HepG2 (cell line): ENCODE measurements around the gene MYO5A. TPM values are rescaled to one million over a fixed set of nuclear protein-coding genes. Genes with fewer than 3 reads are reported as not detected.

Experiments used
- ATAC-seq: fragments of 200-7000 bp; cut with Tn5 transposase; 3 replicates; pipeline ENCODE4 v1.9.1; 2020; ENCODE audit warnings: mild to moderate bottlenecking, moderate library complexity
- BruUV-seq: library from RNA; stranded (reverse); fragments of 400-500 nt; replicated peaks from 2 replicates; lab custom pipeline; 2021; lab: Mats Ljungman, UMichigan
- CTCF ChIA-PET: fragments of 300-600 bp; formaldehyde crosslinking; extraction: SDS; loops from one replicate; lab custom pipeline; 2021; ENCODE audit warnings: low total read pairs, inconsistent platforms, low intra/inter-chr PET ratio; lab: Yijun Ruan, JAX
- POLR2A ChIA-PET: fragments of 350-600 bp; sonication (Branson Sonifier 250); formaldehyde crosslinking; loops from one replicate; lab custom pipeline; 2020; ENCODE audit warnings: antibody characterized with exemption, inconsistent platforms; lab: Yijun Ruan, JAX
- DNase-seq: peaks from one replicate; pipeline ENCODE4 v3.0.0-alpha.2; 2015; ENCODE audit warnings: low spot score
- FAIRE-seq: peaks from 3 replicates; lab custom pipeline; 2011; peaks lifted over from hg19 to GRCh38; lab: Jason Lieb, UNC
- H2AFZ ChIP-seq: one replicate; pipeline ENCODE4 v1.6.1; 2011; ENCODE audit warnings: low read length, inconsistent platforms
- H3K27ac ChIP-seq: fragments of 300-600 bp; 3 replicates; pipeline ENCODE4 v1.8.0; 2011; ENCODE audit warnings: mixed run types, mild to moderate bottlenecking, mixed read lengths, low read length, inconsistent platforms; ENCODE audit not compliant: insufficient read depth; ENCODE audit errors: extremely low read length
- H3K27me3 ChIP-seq, 2 experiments: fragments of 200-600 bp in 1 of 2; 2 replicates in 1 of 2; 3 replicates in 1 of 2; pipeline versions ENCODE4 v1.6.0 to v1.8.0; 2011; ENCODE audit warnings: low read length in 2 of 2, mild to moderate bottlenecking in 2 of 2, moderate library complexity in 2 of 2, inconsistent platforms in 1 of 2; ENCODE audit not compliant: insufficient read depth in 2 of 2, control insufficient read depth in 1 of 2
- H3K36me3 ChIP-seq, 2 experiments: fragments of 200-600 bp in 1 of 2; replicated peaks in 1 of 2; 2 replicates in 1 of 2; 3 replicates in 1 of 2; pipeline versions ENCODE4 v1.5.1 to v1.8.0; 2011; ENCODE audit warnings: low read length in 2 of 2, inconsistent platforms in 1 of 2; ENCODE audit not compliant: insufficient read depth in 2 of 2, control insufficient read depth in 1 of 2
- H3K4me1 ChIP-seq: 2 replicates; pipeline ENCODE4 v1.5.1; 2012; ENCODE audit warnings: low read length, inconsistent platforms; ENCODE audit not compliant: insufficient read depth
- H3K4me2 ChIP-seq: 2 replicates; pipeline ENCODE4 v1.6.0; 2011; ENCODE audit warnings: low read depth, low read length, inconsistent platforms
- H3K4me3 ChIP-seq, 3 experiments: fragments of 200-600 bp in 1 of 3; sonication (generic), shearing (Covaris generic) in 1 of 3; replicated peaks in 1 of 3; 2 replicates each; pipeline ENCODE4 v1.5.1; 2011 to 2016; ENCODE audit warnings: low read length in 3 of 3, inconsistent platforms in 2 of 3, low read depth in 2 of 3, mild to moderate bottlenecking in 2 of 3, control low read depth in 1 of 3, mixed read lengths in 1 of 3; ENCODE audit not compliant: insufficient read depth in 1 of 3
- H3K79me2 ChIP-seq: one replicate; pipeline ENCODE4 v1.6.1; 2011; ENCODE audit warnings: low read length, inconsistent platforms; ENCODE audit not compliant: insufficient read depth
- H3K9ac ChIP-seq: 2 replicates; pipeline ENCODE4 v1.6.0; 2011; ENCODE audit warnings: mild to moderate bottlenecking, low read depth, low read length, inconsistent platforms; ENCODE audit not compliant: insufficient read depth
- H3K9me3 ChIP-seq: 2 replicates; pipeline ENCODE4 v1.5.1; 2012; ENCODE audit warnings: mild to moderate bottlenecking, low read length
- H4K20me1 ChIP-seq: 2 replicates; pipeline ENCODE4 v1.6.0; 2011; ENCODE audit warnings: inconsistent platforms, mild to moderate bottlenecking, low read length, moderate library complexity; ENCODE audit not compliant: insufficient read depth
- ATAD3A ChIP-seq: sonication (generic); formaldehyde crosslinking; IDR thresholded peaks from 2 replicates; pipeline ENCODE4 v1.4.0; 2020; ENCODE audit warnings: missing genetic modification reagents
- ATF7 ChIP-seq, 2 experiments: fragments of 450-650 bp in 1 of 2; sonication (generic) in 1 of 2; formaldehyde crosslinking in 1 of 2; IDR thresholded peaks; 2 replicates each; pipeline versions ENCODE4 v1.4.0 to v1.6.1; 2016 to 2020; ENCODE audit warnings: antibody characterized with exemption in 1 of 2, mild to moderate bottlenecking in 1 of 2, missing genetic modification reagents in 1 of 2
- ATF7-NPFF ChIP-seq: sonication (generic); formaldehyde crosslinking; IDR thresholded peaks from 2 replicates; pipeline ENCODE4 v1.8.1; 2023; ENCODE audit warnings: mild to moderate bottlenecking, low read depth, missing genetic modification reagents, moderate library complexity
- DNMT1 ChIP-seq: sonication (generic); formaldehyde crosslinking; IDR thresholded peaks from 2 replicates; pipeline ENCODE4 v1.5.1; 2020; ENCODE audit warnings: mild to moderate bottlenecking, missing genetic modification reagents
- FOXA3 ChIP-seq: IDR thresholded peaks from 2 replicates; pipeline ENCODE4 v1.6.1; 2016; ENCODE audit warnings: missing genetic modification reagents, missing compliant biosample characterization
- GATAD1 ChIP-seq: IDR thresholded peaks from 2 replicates; pipeline ENCODE4 v1.6.1; 2016; ENCODE audit warnings: missing genetic modification reagents, missing compliant biosample characterization
- KMT2B ChIP-seq: IDR thresholded peaks from 2 replicates; pipeline ENCODE4 v1.6.1; 2016; ENCODE audit warnings: missing genetic modification reagents, missing compliant biosample characterization
- MIXL1 ChIP-seq: IDR thresholded peaks from 2 replicates; pipeline ENCODE4 v1.6.1; 2016
- MTF1 ChIP-seq: sonication (generic); formaldehyde crosslinking; IDR thresholded peaks from 2 replicates; pipeline ENCODE4 v1.5.0; 2020; ENCODE audit warnings: missing genetic modification reagents
- NBN ChIP-seq: fragments of 450-650 bp; conservative IDR thresholded peaks from 2 replicates; pipeline ENCODE4 v1.6.1; 2017
- NFE2L1 ChIP-seq: sonication (generic); formaldehyde crosslinking; IDR thresholded peaks from 2 replicates; pipeline ENCODE4 v1.4.0; 2020; ENCODE audit warnings: missing genetic modification reagents, mild to moderate bottlenecking, borderline replicate concordance
- PRMT3 ChIP-seq: sonication (generic); formaldehyde crosslinking; IDR thresholded peaks from 2 replicates; pipeline ENCODE4 v1.8.1; 2022; ENCODE audit warnings: low read depth, mild to moderate bottlenecking, moderate library complexity, missing genetic modification reagents, borderline replicate concordance
- RBFOX2 ChIP-seq: fragments of 200-400 bp; formaldehyde crosslinking; IDR thresholded peaks from 2 replicates; pipeline ENCODE4 v1.6.1; 2017; ENCODE audit warnings: low read depth, mild to moderate bottlenecking, low read length
- STAG1 ChIP-seq: sonication (generic); formaldehyde crosslinking; IDR thresholded peaks from 2 replicates; pipeline ENCODE4 v1.4.0; 2020; ENCODE audit warnings: missing genetic modification reagents
- TARDBP ChIP-seq: sonication (generic); formaldehyde crosslinking; IDR thresholded peaks from 2 replicates; pipeline ENCODE4 v1.8.0; 2022; ENCODE audit warnings: mild to moderate bottlenecking, missing genetic modification reagents
- TBX3 ChIP-seq: fragments of 450-650 bp; IDR thresholded peaks from 2 replicates; pipeline ENCODE4 v1.6.1; 2017; ENCODE audit warnings: antibody characterized with exemption, mild to moderate bottlenecking, inconsistent platforms, borderline replicate concordance
- TOE1 ChIP-seq: sonication (generic); formaldehyde crosslinking; IDR thresholded peaks from 2 replicates; pipeline ENCODE4 v1.4.0; 2020; ENCODE audit warnings: mild to moderate bottlenecking, missing genetic modification reagents
- ZBTB8A ChIP-seq: sonication (generic); formaldehyde crosslinking; IDR thresholded peaks from 2 replicates; pipeline ENCODE4 v1.4.0; 2020; ENCODE audit warnings: mild to moderate bottlenecking, low read depth, missing genetic modification reagents, borderline replicate concordance
- ZNF331 ChIP-seq: sonication (generic); formaldehyde crosslinking; IDR thresholded peaks from 2 replicates; pipeline ENCODE4 v1.4.0; 2020; ENCODE audit warnings: missing genetic modification reagents
- ZNF367 ChIP-seq: sonication (generic); formaldehyde crosslinking; IDR thresholded peaks from 2 replicates; pipeline ENCODE4 v1.4.0; 2020; ENCODE audit warnings: missing genetic modification reagents, borderline replicate concordance
- ZNF382 ChIP-seq: sonication (generic); formaldehyde crosslinking; IDR thresholded peaks from 2 replicates; pipeline ENCODE4 v1.5.0; 2020; ENCODE audit warnings: missing genetic modification reagents, mild to moderate bottlenecking, borderline replicate concordance
- ZNF782 ChIP-seq: sonication (generic); formaldehyde crosslinking; IDR thresholded peaks from 2 replicates; pipeline ENCODE4 v1.4.0; 2020; ENCODE audit warnings: missing genetic modification reagents, mild to moderate bottlenecking, borderline replicate concordance
- WGBS: methylation state at CpG from one replicate; pipeline ENCODE4 v1.1.6; 2017; ENCODE audit warnings: low lambda C conversion rate; 5-methylcytosine and 5-hydroxymethylcytosine counted together
- in situ Hi-C: cut with HindIII; loops from 2 replicates; pipeline ENCODE4 v1.10.0; 2017; ENCODE audit warnings: low pct_unique_long_range_greater_than_20kb; ENCODE audit not compliant: extremely low pct_ligation_motif_present
- intact Hi-C: fragments of 100-400 bp; cut with micrococcal nuclease; formaldehyde crosslinking; loops from one replicate; pipeline ENCODE4 v1.10.0; 2022; ENCODE audit not compliant: unreplicated experiment
- polyA plus RNA-seq, 8 experiments: library from polyadenylated mRNA; depleted of rRNA in 3 of 8; stranded (reverse) in 7 of 8; unstranded in 1 of 8; fragments of >200 nt; fragmentation: Illumina TruSeq in 4 of 8; extraction: Trizol in 4 of 8; gene quantifications; 2 replicates each; pipeline versions ENCODE4 v1.2.1 to v1.2.3, GENCODE V29; 2011 to 2016; ENCODE audit warnings: low read depth in 4 of 8, missing spikeins in 1 of 8, mixed read lengths in 1 of 8; ENCODE audit not compliant: insufficient read depth in 1 of 8
- total RNA-seq, 5 experiments: library from RNA; depleted of rRNA; stranded (reverse); fragments of >200 nt; fragmentation: Illumina TruSeq; extraction: Trizol; gene quantifications; 2 replicates each; pipeline ENCODE4 v1.2.3, GENCODE V29; 2016; ENCODE audit warnings: low read depth in 1 of 5
- TF ChIP-seq, protein P1 (sequence below): sonication (generic); formaldehyde crosslinking; IDR thresholded peaks from 2 replicates; pipeline ENCODE4 v1.5.0; 2020; ENCODE audit warnings: mild to moderate bottlenecking, missing genetic modification reagents, moderate library complexity
- TF ChIP-seq, protein P2 (sequence below): sonication (generic); IDR thresholded peaks from 2 replicates; pipeline ENCODE4 v1.6.1; 2016; ENCODE audit warnings: low read depth, borderline replicate concordance

The MYO5A gene
- total and polyA plus RNA-seq, 2 of the 13 experiments (the other 11 are each of a cell fraction or from before 2014, with no cell fraction given): 2.8 to 4.8 TPM

DNA sequence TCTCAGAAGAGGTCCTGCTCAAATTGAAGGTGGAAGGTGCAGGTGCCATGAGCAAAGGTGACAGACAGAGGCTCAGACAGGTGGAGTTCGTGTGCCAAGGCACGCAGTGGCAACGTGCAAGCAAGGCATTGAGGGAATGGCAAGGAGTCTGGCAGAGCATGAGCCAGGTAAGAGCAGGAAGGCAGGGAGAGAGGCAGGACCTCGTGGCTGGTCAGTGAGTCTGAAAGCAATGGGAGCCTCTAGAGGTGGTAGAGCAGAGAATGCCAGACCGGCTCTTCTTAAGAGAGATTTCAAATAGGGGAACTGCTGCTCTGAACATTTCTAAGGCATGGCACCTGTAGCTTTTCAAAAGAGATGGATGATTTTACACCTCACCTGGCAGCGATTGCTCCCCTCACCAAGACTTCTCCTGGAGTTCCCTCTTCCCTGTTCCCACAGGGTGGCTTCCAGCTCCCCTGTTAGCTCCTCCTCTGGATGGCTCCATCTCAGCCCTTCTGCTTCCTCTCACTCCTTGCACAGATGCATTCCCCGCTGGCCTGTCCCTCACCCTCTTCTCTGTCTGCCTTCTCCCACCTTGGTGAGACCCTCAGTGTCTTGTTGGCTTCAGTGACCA lies 235.8 kb downstream of the MYO5A start (continued):
- TF ChIP-seq TARDBP (CRISPR knock-in tag) (no peak), RBFOX2 (0 out of 2 replicates have a peak, but pooled peaks have one; percentile 28), TOE1 (no peak), STAG1 (CRISPR knock-in tag) (peak; percentile 35), ZNF367 (CRISPR knock-in tag) (no peak), ZBTB8A (no peak), GATAD1 (CRISPR knock-in tag) (no peak), ATF7 (IDR thresholded peaks at IDR 0.05) (no peak), ATF7 (CRISPR knock-in tag; IDR thresholded peaks at IDR 0.05) (no peak), FOXA3 (CRISPR knock-in tag) (no peak), DNMT1 (no peak), ATAD3A (CRISPR knock-in tag) (no peak), ZNF782 (no peak)
- TF ChIP-seq, protein P1, sequence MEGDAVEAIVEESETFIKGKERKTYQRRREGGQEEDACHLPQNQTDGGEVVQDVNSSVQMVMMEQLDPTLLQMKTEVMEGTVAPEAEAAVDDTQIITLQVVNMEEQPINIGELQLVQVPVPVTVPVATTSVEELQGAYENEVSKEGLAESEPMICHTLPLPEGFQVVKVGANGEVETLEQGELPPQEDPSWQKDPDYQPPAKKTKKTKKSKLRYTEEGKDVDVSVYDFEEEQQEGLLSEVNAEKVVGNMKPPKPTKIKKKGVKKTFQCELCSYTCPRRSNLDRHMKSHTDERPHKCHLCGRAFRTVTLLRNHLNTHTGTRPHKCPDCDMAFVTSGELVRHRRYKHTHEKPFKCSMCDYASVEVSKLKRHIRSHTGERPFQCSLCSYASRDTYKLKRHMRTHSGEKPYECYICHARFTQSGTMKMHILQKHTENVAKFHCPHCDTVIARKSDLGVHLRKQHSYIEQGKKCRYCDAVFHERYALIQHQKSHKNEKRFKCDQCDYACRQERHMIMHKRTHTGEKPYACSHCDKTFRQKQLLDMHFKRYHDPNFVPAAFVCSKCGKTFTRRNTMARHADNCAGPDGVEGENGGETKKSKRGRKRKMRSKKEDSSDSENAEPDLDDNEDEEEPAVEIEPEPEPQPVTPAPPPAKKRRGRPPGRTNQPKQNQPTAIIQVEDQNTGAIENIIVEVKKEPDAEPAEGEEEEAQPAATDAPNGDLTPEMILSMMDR: peak; percentile 34

DNA sequence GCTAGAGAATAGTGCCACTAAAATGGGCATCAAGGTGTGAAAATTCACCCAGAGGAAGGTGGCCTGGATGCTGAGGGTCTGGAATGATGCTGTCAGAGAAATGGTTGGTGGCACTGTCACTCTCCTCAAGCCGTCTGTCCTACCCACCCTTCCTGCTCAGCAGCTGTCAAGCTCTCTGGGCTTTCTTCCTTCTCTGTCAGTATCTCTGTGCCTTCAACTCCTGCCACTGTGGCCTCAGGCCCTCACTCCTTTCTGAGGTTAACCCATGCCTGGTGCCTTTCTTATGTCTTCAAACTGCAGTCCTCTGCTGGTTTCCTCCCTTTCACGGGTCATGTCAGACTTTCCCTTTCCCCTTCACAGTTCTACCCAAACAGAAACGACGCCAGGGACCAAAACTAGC lies 237.5 kb downstream of the MYO5A start:
- Histone ChIP-seq H3K9ac (no peak overlapping the region; the same call in 1 of the 2 replicates), H2AFZ (no peak overlapping the region), H3K9me3 (no peaks in the 10 kb centered on the region), H3K36me3 (peaks cover 0 to 7% of the 10 kb centered on the region in 2 experiments; a peak in 1 of 5 replicates), H3K27ac (no peak overlapping the region), H3K79me2 (peaks cover 50% of the 10 kb centered on the region), H3K4me3 (no peak overlapping the region), H4K20me1 (no peaks in the 10 kb centered on the region), H3K4me2 (no peak overlapping the region), H3K27me3 (no peaks in the 10 kb centered on the region), H3K4me1 (peaks cover 78% of the 10 kb centered on the region)
- no peak for DNase-seq
- in situ Hi-C loops (no loop called here), intact Hi-C loops (no loop called here)
- ChIA-PET POLR2A (interaction anchor here (1.7 kb wide), 1 partner anchor 10 kb away, joined by 5 read pairs; no protein-coding TSS in a partner anchor), CTCF (no interaction called here)
- no peak for ATAC-seq
- WGBS: 98% methylated on average over 4 of the region's 4 CpGs
- TF ChIP-seq NBN (no peak), KMT2B (CRISPR knock-in tag) (no peak), NFE2L1 (CRISPR knock-in tag) (no peak), PRMT3 (CRISPR knock-in tag) (no peak), MIXL1 (CRISPR knock-in tag) (no peak), ZNF382 (CRISPR knock-in tag) (no peak), MTF1 (CRISPR knock-in tag) (no peak), TBX3 (no peak), ZNF331 (CRISPR knock-in tag) (no peak), ATF7-NPFF (CRISPR knock-in tag) (no peak)
- TF ChIP-seq, protein P2, sequence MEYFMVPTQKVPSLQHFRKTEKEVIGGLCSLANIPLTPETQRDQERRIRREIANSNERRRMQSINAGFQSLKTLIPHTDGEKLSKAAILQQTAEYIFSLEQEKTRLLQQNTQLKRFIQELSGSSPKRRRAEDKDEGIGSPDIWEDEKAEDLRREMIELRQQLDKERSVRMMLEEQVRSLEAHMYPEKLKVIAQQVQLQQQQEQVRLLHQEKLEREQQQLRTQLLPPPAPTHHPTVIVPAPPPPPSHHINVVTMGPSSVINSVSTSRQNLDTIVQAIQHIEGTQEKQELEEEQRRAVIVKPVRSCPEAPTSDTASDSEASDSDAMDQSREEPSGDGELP: no peak
- no TSS peak for BruUV-seq
- FAIRE-seq: no peak
